Endothelial cell of umbilical vein (primary cell): ENCODE measurements around the gene STX11.

ENCODE experiments used
- EZH2 ChIP-seq: IDR thresholded peaks from 2 replicates; pipeline ENCODE4 v1.6.1; 2012; ENCODE audit warnings: borderline replicate concordance, low read depth, mild to moderate bottlenecking, moderate library complexity, low read length, inconsistent platforms; ENCODE audit not compliant: severe bottlenecking
- FOS ChIP-seq: IDR thresholded peaks from 2 replicates; pipeline ENCODE4 v1.6.1; 2011; ENCODE audit warnings: mild to moderate bottlenecking, low read length, moderate library complexity, borderline replicate concordance; ENCODE audit not compliant: insufficient read depth
- JUN ChIP-seq: IDR thresholded peaks from 2 replicates; pipeline ENCODE4 v1.6.1; 2011; ENCODE audit warnings: borderline replicate concordance, low read depth; ENCODE audit not compliant: insufficient read length, insufficient read depth
- MYC ChIP-seq: IDR thresholded peaks from one replicate; pipeline ENCODE4 v1.6.1; 2011; ENCODE audit warnings: mild to moderate bottlenecking, low read depth, low read length
- POLR2A ChIP-seq: IDR thresholded peaks from 2 replicates; pipeline ENCODE4 v1.6.1; 2012; ENCODE audit warnings: low read depth, mild to moderate bottlenecking, control low read depth, low read length
- POLR2AphosphoS5 ChIP-seq: IDR thresholded peaks from 2 replicates; pipeline ENCODE4 v1.6.1; 2012; ENCODE audit warnings: low read depth, mild to moderate bottlenecking, control low read depth, low read length, moderate library complexity; ENCODE audit not compliant: insufficient read depth
- TF ChIP-seq, protein P1 (sequence below), 2 donors: IDR thresholded peaks; 1 replicate in 1 of 2; 2 replicates in 1 of 2; pipeline ENCODE4 v1.5.1; 2011; ENCODE audit warnings: low read length in 2 of 2, mild to moderate bottlenecking in 2 of 2, moderate library complexity in 2 of 2, control low read depth in 1 of 2, inconsistent platforms in 1 of 2, low read depth in 1 of 2; ENCODE audit not compliant: insufficient read depth in 1 of 2; ENCODE audit errors: extremely low read depth in 1 of 2
- TF ChIP-seq, protein P2 (sequence below): IDR thresholded peaks from 2 replicates; pipeline ENCODE4 v1.6.1; 2011; ENCODE audit not compliant: insufficient read depth, insufficient read length

DNA sequence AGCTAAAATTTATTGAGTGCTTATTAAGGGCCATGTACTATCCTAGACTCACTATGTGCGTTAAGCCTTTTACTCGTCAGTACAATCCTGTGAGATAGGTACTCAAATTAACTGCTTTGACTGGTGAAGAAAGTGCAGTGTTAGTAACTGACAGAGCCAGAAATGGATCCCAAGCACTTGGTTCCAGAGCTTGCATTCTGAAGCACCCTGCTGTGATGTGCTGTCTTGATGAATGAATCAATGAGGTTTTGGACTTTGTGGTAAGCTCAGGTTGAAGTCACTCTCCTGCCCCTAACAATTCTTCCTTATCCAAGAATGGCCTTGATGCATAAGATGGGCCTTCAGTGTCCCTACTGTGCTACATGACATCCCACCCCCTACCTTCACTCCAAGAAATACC is 3.7 kb downstream of the STX11 start:
- no peak for TF ChIP-seq POLR2AphosphoS5
- TF ChIP-seq, protein P1, sequence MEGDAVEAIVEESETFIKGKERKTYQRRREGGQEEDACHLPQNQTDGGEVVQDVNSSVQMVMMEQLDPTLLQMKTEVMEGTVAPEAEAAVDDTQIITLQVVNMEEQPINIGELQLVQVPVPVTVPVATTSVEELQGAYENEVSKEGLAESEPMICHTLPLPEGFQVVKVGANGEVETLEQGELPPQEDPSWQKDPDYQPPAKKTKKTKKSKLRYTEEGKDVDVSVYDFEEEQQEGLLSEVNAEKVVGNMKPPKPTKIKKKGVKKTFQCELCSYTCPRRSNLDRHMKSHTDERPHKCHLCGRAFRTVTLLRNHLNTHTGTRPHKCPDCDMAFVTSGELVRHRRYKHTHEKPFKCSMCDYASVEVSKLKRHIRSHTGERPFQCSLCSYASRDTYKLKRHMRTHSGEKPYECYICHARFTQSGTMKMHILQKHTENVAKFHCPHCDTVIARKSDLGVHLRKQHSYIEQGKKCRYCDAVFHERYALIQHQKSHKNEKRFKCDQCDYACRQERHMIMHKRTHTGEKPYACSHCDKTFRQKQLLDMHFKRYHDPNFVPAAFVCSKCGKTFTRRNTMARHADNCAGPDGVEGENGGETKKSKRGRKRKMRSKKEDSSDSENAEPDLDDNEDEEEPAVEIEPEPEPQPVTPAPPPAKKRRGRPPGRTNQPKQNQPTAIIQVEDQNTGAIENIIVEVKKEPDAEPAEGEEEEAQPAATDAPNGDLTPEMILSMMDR (IDR thresholded peaks at IDR 0.05; ENCODE audit: extremely low read depth in 1 of 2, insufficient read depth in 1 of 2, low read depth in 1 of 2, low read length in 2 of 2), result no peak
- no peak for TF ChIP-seq EZH2
- TF ChIP-seq, protein P2, sequence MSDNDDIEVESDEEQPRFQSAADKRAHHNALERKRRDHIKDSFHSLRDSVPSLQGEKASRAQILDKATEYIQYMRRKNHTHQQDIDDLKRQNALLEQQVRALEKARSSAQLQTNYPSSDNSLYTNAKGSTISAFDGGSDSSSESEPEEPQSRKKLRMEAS, result no peak
- TF ChIP-seq POLR2A, result no peak
- no peak for TF ChIP-seq MYC
- no peak for TF ChIP-seq JUN
- TF ChIP-seq FOS, result no peak
